Femur (tissue), 1 donor: ENCODE measurements around the gene GRIK2.
"Not testable (repeated sequence)": the region's sequence is repeated elsewhere in the genome, so short reads cannot be mapped to it uniquely, and the experiment has no call there.

Experiments used
- DNase-seq: peaks from one replicate; pipeline ENCODE4 v3.0.0-alpha.2; 2017

The GRIK2 gene

DNA sequence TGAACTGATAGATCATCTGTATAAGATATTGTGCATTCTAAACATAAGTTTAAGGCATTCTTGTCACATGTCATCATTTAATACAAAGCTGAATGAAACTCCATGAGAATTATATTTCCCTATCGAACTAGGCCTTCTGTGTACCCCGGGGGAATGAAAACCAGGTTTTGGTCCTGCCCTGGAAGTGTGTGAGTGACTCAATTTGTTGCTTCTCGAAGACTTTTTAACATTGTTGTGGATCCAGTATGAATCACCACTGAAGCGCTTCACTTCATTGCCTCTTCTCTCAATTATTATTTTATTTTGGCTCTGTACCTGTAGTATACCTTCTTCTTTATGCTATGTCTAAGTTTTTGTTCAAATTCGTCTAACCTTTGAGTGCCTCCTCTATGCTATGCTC, 150.8 kb downstream of the GRIK2 start:
- DNase-seq = no peak

GRCh38 chr6:101545191-101545590, 151.7 kb downstream of the GRIK2 start:
- no peak for DNase-seq

GRCh38 chr6:101550451-101550850, 156.9 kb downstream of the GRIK2 start:
- no peak for DNase-seq

DNA sequence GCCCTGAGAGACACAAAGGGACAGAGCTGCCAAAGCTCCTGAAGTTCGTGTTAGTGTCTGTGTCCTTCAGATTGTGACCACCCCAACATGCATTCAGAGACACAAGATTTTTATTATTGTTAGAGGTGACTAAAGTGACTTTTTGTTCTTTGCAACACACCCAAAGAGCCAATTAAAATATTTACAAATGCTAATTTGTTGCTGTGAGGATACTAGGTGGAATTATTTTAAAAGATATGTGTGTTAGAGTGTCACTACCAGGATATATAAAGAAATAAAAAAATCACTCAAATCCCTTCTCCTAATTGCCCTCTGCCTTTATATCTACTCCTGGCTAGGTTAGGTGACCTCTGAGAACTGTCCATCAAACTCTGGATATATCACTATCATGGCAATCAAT, 160.7 kb downstream of the GRIK2 start:
- DNase-seq = no peak

GRCh38 chr6:101558712-101559111, 165.2 kb downstream of the GRIK2 start:
- no peak for DNase-seq

DNA sequence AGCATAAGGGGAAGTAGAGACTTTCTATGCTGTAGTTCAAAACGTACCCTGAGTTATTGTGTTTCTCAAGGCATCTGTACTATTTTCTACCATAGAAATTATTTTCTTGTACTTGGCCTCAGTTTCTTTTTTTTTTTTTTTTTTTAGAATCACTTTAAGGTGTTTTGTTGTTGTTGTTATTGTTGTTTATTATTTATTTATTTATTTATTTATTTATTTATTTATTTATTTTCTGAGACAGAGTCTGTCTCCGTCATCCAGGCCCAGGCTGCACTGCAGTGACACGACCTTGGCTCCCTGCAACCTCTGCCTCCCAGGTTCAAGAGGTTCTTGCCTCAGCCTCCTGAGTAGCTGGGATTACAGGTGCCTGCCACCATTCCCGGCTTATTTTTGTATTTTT, 179.1 kb downstream of the GRIK2 start:
- DNase-seq = no peak

GRCh38 chr6:101577091-101577490, 183.6 kb downstream of the GRIK2 start:
- no peak for DNase-seq

GRCh38 chr6:101578306-101578705, 184.8 kb downstream of the GRIK2 start:
- no peak for DNase-seq

DNA sequence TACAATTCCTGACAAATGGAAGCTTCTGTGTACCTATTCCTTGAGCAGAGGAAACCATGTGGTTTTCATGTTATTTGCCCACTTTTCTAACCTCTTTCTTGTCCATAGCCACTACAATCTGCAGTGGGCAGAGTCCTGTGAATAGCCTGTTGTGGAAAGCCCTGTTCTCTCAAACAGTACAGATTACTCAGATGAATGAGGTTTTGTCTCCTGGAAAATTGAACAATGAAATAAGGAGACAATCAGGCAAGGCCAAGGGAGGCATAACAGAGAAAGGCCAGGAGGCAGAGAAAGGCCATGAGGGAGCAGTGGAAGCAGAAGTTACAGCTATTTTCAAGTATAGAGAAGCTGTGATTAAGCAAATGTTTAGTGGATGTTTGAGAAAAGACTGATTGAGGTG, 189.3 kb downstream of the GRIK2 start:
- DNase-seq = no peak

GRCh38 chr6:101585501-101585900, 192.0 kb downstream of the GRIK2 start:
- no peak for DNase-seq

DNA sequence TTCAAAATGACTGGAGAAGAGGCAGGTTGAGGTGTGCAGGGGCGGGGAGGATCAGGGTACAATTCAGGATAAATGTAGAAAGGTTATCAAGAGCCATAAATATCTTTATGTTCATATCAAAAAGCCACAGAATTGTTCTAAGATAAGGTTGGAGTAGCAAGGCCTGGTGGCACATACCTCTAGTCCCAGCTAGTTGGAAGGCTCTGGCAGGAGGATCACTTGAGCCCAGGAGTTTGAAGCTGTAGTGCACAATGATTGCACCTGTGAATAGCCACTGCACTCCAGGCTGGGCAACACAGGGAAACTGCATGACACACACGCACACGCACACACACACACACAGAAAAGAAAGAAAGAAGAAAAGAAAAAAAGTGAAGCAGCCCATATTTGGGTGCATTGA, 194.8 kb downstream of the GRIK2 start:
- DNase-seq = no peak

GRCh38 chr6:101595276-101595675, 201.8 kb downstream of the GRIK2 start:
- DNase-seq = no peak

- no peak for DNase-seq
Measured at GRCh38 chr6:101597693-101598092, 204.2 kb downstream of the GRIK2 start.

DNA sequence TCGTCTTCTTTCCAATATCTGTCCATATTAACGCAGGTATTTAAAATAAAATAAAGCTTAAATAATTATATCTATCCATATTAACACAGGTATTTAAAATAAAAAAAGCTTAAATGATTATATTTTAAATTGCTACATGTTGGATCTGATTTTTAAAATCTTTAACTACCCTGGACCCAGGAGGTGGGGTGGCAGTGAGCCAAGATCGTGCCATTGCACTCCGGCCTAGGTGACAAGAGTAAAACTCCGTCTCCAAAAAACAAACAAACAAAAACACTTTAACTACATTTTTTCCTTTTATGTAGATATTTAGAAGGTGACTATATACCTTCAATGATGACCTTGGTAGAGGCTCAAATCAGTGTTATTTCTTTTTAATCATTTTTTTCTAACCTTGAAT, 211.9 kb downstream of the GRIK2 start:
- DNase-seq = no peak

- DNase-seq = no peak
Measured at GRCh38 chr6:101605874-101606273, 212.4 kb downstream of the GRIK2 start.

DNA sequence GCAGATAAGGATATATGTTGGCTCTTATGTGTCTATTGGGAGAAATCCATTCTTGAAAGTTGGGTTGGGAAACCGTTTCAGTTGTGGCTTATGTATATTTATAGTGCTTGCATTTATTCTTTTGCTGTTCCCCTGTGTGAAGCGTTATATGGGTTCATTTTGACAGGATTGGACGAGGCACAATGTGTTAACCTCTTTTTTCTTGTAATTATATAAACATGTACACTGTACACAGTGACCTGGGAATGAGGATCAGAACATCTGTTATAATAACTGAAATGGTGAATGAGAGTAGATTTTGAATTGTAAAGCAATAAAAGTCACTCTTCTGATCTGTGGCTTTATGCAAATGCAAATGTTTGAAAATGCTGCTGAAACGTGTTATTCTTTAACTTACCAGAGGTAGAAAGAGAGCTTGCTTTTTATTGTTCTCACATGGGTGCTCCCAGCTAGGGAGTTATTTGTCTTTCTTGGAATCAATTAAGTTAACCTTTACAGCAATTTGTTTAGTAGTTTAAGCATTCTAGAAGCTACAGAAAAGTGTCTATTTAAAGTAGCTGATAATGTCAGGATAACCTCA, 213.7 kb downstream of the GRIK2 start:
- DNase-seq = no peak

DNA sequence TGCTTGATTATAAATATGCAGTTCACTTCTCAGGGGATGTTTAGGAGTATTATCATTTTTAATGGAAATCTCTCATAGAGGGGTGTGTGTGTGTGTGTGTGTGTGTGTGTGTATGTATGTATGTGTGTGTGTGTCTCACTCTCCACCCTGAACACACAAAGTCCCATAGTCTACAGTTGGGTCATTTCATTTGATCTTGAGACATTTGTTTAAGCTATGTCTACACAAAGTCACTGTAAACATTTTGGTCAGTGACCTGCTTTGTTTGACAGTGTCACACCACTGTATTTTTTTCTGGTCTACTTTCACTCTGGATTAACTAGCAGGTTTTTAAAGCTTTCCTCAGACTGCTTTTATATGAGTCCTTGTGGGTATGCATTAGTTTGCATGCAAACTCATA, 215.2 kb downstream of the GRIK2 start:
- DNase-seq = no peak

GRCh38 chr6:101613556-101613955, 220.0 kb downstream of the GRIK2 start:
- no peak for DNase-seq

DNA sequence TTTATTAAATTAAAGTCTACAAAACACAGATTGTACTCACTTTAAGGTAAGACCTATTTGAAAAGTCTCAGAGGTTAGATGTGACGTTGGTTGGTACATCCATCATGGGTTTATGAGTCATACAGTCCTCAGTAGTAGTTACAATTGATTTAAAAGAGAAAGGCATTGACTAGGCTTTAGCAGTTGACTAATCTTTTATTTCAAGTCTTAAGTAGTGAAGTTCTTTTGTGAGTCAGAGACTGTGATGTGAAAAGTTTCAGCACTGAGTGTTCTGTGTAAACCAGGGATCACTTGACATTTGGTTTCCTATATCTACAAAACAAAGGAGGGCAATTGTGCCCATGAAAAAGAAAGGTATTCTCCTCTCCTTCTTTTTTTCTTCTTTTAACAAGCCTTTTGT, 221.3 kb downstream of the GRIK2 start:
- DNase-seq = no peak

DNA sequence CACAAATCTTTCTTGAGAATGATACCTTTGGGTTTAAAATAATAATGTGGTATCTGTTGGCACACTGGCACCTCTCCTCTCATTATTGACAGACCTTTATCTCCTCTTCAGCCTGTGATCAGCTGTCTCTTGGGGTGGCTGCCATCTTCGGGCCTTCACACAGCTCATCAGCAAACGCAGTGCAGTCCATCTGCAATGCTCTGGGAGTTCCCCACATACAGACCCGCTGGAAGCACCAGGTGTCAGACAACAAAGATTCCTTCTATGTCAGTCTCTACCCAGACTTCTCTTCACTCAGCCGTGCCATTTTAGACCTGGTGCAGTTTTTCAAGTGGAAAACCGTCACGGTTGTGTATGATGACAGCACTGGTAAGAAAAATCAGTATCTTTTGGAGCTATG, 232.8 kb downstream of the GRIK2 start:
- DNase-seq = no peak

DNA sequence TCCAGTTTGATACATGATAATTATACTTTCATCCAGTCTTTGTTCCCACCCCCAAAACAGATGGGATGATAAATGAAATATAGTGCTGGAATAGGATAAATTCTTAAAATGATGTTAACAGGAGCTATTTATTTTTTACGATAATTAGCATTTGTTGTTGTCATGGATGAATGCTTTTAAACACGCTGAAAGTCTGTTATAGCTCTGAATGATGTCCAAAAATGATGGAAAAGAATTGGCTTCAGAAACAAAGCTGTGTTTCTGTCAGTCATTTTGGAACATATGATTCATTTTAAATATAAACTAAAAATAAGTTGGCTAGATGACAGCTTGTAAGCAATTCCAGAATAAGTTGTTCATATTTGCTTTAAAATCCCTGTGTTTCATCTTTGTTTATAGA, 237.4 kb downstream of the GRIK2 start:
- no peak for DNase-seq

DNA sequence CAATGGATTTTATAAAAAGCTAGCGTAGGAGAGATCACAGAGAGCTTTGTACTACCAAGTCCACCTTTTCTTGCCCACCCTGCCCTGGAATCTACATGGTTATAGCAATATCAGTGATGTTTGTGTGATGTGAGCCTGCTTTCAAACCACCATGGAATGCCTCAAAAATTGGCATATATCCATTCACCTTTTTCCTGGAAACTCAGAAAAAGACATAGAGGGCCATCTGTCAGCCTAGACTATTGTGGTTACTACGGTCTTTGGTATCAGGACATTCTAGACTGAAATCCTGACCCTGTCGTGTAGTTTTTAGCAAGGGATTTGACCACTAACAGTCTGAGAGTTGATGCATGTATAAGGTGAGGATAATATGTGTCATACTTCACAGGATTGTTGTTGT, 239.6 kb downstream of the GRIK2 start:
- DNase-seq = no peak

DNA sequence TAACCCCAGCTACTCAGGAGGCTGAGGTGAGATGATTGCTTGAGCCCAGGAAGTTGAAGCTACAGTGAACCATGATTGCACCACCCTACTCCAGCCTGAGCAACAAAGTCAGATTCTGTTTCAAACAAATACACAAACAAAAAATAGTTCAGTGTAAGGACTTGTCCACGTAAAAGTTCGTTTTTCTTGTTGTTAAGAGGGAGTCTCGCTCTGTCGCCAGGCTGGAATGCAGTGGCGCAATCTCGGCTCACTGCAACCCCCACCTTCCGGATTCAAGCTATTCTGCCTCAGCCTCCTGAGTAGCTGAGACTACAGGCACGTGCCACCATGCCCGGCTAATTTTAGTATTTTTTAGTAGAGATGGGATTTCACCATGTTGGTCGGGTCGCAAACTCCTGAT, 245.4 kb downstream of the GRIK2 start:
- DNase-seq = not testable (repeated sequence)

DNA sequence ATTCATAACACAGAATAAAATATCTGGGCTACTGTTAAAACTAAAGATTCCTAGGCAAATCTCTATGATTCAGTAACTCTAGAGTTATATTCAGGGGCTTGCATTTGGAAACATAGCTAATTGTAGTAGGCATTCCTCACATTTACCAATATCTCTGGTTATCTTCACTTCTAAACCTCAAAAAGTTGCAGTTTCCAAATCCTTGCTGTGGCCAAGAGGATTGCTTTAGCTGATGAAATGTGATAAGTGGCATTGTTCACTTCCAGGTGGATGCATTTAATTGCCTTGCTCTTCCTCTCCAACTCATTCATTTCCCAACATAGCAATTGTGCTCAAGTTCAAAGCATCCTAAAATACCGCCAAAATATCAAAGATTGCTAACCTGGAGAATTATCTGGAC, 246.6 kb downstream of the GRIK2 start:
- DNase-seq = no peak

GRCh38 chr6:101645770-101646169, 252.3 kb downstream of the GRIK2 start:
- DNase-seq = no peak
